HG02642 (cell line): Measurements from ENCODE around the gene SNAPC5.
"Not testable (repeated sequence)": the region's sequence is repeated elsewhere in the genome, so short reads cannot be mapped to it uniquely, and the experiment has no call there.

Experiments
- ATAC-seq: cut with Tn5 transposase; IDR thresholded peaks from one replicate; pipeline ENCODE4 v1.9.1; 2021; ENCODE audit warnings: mild to moderate bottlenecking; ENCODE audit not compliant: unreplicated experiment, poor library complexity

Gene SNAPC5

GRCh38 chr15:66461294-66461693 is 36.3 kb downstream of the SNAPC5 start:
- ATAC-seq = not testable (repeated sequence)

GRCh38 chr15:66459818-66460615 is 37.5 kb downstream of the SNAPC5 start:
- ATAC-seq = no peak

GRCh38 chr15:66456211-66456610 is 41.4 kb downstream of the SNAPC5 start:
- no peak for ATAC-seq

GRCh38 chr15:66454143-66454542 is 43.4 kb downstream of the SNAPC5 start:
- no peak for ATAC-seq

GRCh38 chr15:66452971-66453580 is 44.5 kb downstream of the SNAPC5 start:
- no peak for ATAC-seq

GRCh38 chr15:66452420-66452819 is 45.1 kb downstream of the SNAPC5 start:
- ATAC-seq = no peak
